Kidney epithelial cell (primary cell): Measurements from ENCODE around the gene TBC1D2B. TPM values are rescaled to one million over a fixed set of nuclear protein-coding genes. Genes with fewer than 3 reads are reported as not detected.

ENCODE experiments used
- DNase-seq: peaks from one replicate; pipeline ENCODE4 v3.0.0-alpha.2; 2010; ENCODE audit warnings: low read depth
- H3K27me3 ChIP-seq: 2 replicates; pipeline ENCODE4 v1.6.0; 2011; ENCODE audit warnings: low read length; ENCODE audit not compliant: control insufficient read depth, insufficient read depth
- H3K36me3 ChIP-seq: 2 replicates; pipeline ENCODE4 v1.5.1; 2011; ENCODE audit warnings: low read length; ENCODE audit not compliant: control insufficient read depth, insufficient read depth
- H3K4me3 ChIP-seq: 2 replicates; pipeline ENCODE4 v1.5.1; 2011; ENCODE audit warnings: low read depth, mild to moderate bottlenecking, control low read depth, low read length
- total RNA-seq: library from RNA; depleted of rRNA; stranded (reverse); fragments of >200 nt; gene quantifications from 2 replicates; pipeline ENCODE4 v1.2.3, GENCODE V29; 2015
- TF ChIP-seq, protein P1 (sequence below): IDR thresholded peaks from 2 replicates; pipeline ENCODE4 v1.5.1; 2011; ENCODE audit warnings: mild to moderate bottlenecking, moderate library complexity, low read length, control low read depth, inconsistent platforms; ENCODE audit not compliant: insufficient read depth, poor library complexity, severe bottlenecking

TBC1D2B gene
- total RNA-seq, 1 donor from 2014 or later: 29.0 TPM

DNA sequence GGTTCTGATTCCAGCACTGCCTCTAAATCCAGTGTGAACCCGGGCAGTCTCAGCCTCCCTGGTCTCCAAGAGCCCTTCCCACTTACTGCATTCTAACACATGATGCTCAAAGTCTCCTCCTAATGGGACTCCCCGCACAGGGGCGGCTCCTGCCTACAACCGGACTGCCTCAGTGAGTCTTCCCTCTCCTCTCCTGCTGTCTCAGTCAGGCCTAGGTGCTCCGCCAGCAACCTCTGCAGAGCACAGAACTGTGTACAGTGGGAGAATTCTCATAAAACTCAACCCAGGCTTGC is 28.9 kb downstream of the TBC1D2B start:
- no peak for DNase-seq
- H3K27me3 ChIP-seq: no peaks in the 10 kb centered on the region
- no peak overlapping the region for H3K4me3 ChIP-seq
- no peaks in the 10 kb centered on the region for H3K36me3 ChIP-seq
- TF ChIP-seq, protein P1, sequence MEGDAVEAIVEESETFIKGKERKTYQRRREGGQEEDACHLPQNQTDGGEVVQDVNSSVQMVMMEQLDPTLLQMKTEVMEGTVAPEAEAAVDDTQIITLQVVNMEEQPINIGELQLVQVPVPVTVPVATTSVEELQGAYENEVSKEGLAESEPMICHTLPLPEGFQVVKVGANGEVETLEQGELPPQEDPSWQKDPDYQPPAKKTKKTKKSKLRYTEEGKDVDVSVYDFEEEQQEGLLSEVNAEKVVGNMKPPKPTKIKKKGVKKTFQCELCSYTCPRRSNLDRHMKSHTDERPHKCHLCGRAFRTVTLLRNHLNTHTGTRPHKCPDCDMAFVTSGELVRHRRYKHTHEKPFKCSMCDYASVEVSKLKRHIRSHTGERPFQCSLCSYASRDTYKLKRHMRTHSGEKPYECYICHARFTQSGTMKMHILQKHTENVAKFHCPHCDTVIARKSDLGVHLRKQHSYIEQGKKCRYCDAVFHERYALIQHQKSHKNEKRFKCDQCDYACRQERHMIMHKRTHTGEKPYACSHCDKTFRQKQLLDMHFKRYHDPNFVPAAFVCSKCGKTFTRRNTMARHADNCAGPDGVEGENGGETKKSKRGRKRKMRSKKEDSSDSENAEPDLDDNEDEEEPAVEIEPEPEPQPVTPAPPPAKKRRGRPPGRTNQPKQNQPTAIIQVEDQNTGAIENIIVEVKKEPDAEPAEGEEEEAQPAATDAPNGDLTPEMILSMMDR: no peak

DNA sequence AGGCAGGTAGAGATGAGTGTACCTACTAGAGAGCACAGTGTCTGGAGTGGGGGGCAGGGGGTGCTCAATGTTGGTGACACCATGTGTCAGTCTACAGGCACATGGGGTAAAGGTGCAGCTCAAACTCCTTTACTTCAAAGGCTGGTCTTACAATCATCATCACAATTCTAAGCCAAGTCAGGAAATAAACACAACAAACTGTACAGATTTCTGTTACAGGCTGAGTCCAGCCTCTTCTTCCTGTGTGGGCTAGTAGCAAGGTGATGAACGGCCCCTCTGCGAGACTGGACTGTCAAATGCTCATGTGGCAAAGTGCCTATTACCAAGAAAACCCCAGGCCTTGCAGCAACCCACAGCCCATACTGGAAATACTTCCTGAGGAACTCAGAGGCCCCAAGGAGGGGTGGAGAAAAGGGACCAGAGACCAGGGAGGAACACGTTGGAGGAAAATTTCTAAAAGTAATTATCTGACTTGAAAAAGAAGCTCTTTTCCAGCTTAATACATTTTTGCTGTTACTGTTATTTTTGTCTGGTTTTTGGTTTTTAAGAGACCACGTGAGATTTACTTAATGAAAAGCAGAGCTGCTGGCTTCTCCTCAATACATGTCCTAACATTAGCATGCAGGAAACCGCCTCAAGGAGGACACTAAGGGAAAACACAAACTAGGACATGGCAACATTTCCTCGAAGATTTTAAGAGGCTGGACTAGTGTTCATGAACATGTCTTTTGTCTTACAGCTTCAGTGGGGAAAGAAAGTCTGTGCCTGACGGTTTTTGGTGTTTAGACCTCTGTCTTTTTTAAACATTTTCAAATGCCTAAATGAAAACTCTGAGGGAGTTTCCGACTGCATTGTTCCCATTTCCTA is 29.5 kb downstream of the TBC1D2B start:
- TF ChIP-seq, protein P1: no peak
- H3K27me3 ChIP-seq: no peaks in the 10 kb centered on the region
- H3K36me3 ChIP-seq: no peaks in the 10 kb centered on the region
- no peak overlapping the region for H3K4me3 ChIP-seq
- DNase-seq: no peak

DNA sequence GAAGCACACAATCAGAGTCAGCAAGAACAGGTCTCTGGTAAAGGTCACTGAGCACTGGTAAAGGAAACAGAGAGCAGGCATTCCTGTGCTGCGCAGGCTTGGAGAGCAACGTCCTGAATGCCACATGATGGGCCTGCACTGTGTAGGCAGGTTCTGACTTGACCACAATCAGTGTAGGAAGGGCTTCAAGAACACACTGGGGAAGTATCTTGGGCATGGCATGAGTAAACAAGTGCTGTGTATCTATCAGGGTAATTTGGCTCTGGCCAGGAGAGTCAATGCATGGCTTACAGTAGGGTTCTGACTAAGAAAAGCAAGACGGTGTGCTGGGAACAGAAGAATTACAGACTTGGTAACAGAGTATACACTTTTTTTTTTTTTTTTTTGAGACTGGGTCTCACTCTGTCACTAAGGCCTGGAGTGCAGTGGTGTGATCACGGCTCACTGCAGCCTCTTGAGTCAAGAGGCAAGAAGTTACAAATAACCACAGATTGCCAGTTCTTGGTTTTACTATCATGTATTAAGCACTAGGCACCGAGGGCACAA is 30.6 kb downstream of the TBC1D2B start:
- no peaks in the 10 kb centered on the region for H3K27me3 ChIP-seq
- H3K4me3 ChIP-seq: no peak overlapping the region
- H3K36me3 ChIP-seq: no peaks in the 10 kb centered on the region
- TF ChIP-seq, protein P1: no peak
- DNase-seq: no peak

DNA sequence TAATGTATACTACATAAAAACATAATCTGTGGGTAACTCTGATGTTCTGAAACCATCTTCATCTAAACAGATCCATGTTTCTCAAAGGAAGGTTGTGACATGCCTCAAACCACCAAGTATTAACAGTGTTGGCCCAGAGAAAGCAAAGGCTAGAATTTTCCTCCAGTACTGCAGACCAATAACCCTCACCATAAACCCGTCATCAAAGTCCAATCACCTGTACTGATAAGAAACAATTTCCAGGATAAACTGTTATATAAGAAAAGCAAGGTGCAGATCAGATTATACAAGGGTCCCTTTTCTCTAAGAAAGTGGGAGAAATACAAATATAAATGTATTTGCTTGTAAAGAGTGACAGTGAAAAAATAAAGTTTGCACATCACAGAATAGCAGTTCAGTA is 32.3 kb downstream of the TBC1D2B start:
- TF ChIP-seq, protein P1: no peak
- no peaks in the 10 kb centered on the region for H3K36me3 ChIP-seq
- no peak for DNase-seq
- H3K4me3 ChIP-seq: no peak overlapping the region
- H3K27me3 ChIP-seq: no peaks in the 10 kb centered on the region

DNA sequence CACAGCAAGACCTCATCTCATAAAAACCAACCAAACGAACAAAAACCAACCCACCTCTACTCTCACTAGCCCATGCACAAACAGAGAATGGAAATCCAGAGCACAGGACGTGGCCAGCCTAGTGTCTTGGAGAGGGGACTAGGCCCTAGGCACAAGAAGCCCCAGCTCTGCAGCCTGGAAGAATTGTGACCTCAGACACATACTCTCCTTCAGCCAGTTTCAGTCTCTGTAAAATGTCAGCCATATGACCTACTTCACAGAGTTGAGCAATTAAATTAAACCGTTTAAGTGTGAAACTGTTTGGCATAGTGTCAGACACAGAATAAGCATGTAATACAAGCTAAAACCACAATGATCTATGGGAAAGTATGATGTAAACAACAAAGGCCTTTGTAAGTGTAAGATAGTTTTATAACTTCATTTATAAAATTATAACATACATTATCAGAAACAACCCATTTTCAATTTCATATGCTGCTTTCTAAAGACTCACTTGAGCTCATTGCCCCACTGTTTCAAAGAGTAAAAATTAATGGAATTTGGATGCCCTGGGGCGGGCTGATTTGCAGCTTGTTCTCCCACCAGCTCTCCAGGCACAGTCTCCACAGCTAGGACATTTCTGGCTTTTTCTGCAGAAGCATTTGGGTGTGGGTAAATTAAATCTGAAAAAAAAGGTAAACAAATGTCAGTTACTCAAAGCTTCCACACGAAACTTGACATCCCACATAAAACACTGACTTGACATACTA is 32.9 kb downstream of the TBC1D2B start:
- DNase-seq: no peak
- Histone ChIP-seq H3K27me3 (no peaks in the 10 kb centered on the region), H3K4me3 (no peak overlapping the region), H3K36me3 (no peaks in the 10 kb centered on the region)
- TF ChIP-seq, protein P1: no peak

DNA sequence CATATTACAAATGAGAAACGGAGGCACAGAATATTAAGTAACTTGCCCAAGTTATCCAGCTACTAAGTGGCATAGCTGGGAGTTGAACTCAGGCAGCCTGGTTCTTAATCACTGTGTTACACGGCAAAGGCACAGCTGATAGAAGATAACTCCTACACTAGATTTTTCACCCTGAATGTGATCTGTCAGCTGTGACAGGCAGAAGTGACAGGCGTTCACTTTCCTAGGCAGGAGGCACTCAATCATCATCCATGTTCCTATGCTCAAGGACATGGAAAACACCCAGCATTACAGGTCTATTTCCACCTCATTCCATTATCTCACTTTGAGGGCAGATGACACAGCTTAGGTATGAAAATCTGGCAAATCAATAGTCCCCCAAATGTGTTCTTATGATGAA is 35.6 kb downstream of the TBC1D2B start:
- no peak overlapping the region for H3K4me3 ChIP-seq
- H3K36me3 ChIP-seq: no peaks in the 10 kb centered on the region
- no peak for DNase-seq
- TF ChIP-seq, protein P1: no peak
- no peaks in the 10 kb centered on the region for H3K27me3 ChIP-seq
